HG02870 (cell line): ENCODE measurements around the gene AKTIP.

Experiments
- ATAC-seq: cut with Tn5 transposase; IDR thresholded peaks from one replicate; pipeline ENCODE4 v1.9.1; 2021; ENCODE audit warnings: mild to moderate bottlenecking, moderate library complexity; ENCODE audit not compliant: unreplicated experiment

The AKTIP gene

GRCh38 chr16:53484542-53484941 lies 18.5 kb downstream of the AKTIP start:
- ATAC-seq: no peak

DNA sequence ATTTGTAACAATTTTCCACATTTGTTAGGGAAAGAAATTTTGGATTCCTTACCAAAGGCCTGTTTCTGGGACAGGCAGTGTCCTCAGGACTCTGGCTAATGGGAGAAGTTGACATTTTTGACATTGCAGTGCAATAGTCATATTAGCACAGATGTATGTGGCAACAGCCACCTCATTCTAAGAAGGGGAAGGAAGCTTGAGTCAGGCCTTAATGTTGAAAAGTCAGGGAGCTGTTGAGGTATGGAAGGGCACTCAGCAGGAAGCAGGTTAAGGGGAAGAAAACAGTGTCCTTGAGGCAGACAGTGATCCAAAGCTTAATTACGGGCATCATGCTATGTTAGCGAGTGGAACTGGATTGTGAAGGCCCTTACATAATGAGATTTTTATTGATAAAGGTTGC lies 20.9 kb downstream of the AKTIP start:
- ATAC-seq: no peak

DNA sequence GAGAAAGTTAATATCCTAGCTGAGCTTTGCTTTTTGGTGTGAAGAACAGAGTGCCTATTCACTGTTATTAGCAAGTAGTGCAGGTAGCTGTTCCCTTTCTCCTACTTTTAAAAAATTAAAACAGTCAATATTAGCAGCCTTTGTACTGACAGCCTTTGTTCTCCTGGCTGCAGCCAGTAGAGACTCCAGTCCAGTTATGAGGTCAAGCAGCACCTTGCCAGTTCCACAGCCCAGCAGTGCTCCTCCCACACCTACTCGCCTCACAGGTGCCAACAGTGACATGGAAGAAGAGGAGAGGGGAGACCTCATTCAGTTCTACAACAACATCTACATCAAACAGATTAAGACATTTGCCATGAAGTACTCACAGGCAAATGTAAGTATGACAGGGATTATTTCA lies 22.6 kb downstream of the AKTIP start:
- ATAC-seq: no peak

GRCh38 chr16:53478965-53479364 lies 24.0 kb downstream of the AKTIP start:
- ATAC-seq: no peak

DNA sequence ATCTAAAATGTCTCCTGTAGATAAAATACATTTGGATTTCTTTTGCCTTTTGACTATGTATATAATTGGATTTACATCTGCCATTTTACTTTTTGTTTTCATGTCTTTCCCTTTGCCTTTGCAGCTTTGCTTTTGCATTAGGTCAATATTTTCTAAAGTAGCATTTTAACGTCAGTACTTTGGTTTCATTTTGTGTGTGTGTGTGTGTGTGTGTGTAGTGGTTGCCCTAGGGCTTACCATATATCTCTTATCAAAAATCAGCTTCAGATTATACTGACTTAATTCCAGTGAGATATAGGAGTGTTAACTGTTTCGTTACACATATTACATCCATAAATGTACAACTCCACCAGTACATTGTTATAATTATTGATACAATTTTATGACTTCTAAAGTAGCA lies 26.1 kb downstream of the AKTIP start:
- ATAC-seq: no peak

DNA sequence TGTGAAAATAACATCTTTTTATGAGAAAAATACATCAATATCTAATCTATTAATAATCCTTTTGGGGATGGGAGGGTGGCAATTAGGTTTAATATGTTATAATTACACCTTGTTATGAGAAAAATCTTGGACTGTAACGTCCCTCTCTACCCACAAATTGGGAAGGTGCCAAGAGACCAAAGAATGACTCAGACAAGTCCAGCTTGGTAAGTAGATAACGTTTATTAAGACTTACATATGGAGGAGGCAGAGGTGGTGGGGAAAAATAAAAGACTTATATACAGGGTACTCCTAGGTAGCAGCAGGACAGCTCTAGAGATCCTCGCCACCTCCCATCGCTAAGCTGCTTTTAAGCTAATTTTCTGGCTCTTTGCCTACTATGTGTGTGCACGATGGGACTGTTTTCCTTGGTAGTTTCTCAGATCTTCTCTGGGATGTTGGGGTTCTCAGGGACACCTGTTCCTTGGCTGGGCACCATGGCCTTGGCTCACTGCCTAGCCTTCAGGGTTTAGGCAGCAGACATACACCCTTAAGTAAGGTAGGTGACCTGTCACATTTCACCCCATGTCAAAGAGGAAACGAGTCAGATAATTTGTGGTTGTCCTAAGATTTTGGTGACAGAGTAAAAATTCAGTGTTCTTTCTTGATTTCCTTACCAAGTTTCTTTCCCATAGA lies 37.3 kb downstream of the AKTIP start:
- no peak for ATAC-seq

DNA sequence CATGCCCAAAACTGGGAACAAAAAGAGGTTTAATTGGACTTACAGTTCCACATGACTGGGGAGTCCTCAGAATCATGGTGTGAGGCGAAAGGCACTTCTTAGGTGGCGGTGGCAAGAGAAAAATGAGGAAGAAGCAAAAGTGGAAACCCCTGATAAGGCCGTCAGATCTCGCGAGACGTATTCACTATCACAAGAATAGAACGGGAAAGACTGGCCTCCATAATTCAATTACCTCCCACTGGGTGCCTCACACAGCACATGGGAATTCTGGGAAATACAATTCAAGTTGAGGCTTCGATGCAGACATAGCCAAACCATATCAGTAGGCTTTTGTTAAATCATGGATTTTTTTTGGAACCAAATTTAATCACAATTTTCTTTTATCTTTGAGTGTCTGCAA lies 44.4 kb downstream of the AKTIP start:
- ATAC-seq: no peak

DNA sequence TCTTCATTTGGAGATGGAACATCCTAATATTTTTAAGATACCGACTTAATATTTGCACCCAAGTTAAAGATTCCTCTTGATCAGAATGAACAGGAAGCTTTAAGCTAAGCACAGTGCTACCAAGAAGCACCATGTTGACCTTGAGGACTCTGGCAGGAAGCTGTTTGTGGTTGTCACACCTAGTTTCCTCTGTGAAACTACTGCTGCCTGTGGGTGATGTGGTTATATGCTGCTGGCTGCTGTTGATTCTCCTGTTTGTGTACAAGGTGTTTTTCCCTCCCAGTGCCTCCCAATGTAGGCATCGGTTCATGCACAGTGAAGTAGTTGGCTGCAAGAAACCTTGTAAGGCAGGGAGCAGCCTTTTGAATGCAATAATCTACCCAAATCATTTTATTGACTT lies 45.3 kb downstream of the AKTIP start:
- ATAC-seq: peak; percentile 99

DNA sequence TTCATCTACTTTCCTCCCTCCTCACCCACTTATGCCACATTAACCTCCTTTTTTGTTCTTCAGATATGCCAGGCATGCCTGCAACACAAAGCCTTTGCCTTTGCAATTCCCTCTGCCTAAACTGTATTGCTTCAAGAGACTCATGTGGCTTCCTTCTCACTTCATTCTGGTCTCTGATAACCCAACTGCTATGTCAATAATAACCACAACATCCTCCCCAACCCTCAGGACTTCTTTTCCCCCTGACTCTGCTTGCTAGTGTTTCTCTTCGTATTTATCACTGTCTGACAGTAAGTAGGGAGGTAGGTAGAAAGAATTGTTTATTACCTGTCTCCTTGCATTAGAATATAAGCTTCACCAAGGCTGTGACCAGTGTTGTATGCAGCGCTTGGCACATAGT lies 46.4 kb downstream of the AKTIP start:
- no peak for ATAC-seq

GRCh38 chr16:53453928-53454327 lies 49.1 kb downstream of the AKTIP start:
- ATAC-seq: no peak

DNA sequence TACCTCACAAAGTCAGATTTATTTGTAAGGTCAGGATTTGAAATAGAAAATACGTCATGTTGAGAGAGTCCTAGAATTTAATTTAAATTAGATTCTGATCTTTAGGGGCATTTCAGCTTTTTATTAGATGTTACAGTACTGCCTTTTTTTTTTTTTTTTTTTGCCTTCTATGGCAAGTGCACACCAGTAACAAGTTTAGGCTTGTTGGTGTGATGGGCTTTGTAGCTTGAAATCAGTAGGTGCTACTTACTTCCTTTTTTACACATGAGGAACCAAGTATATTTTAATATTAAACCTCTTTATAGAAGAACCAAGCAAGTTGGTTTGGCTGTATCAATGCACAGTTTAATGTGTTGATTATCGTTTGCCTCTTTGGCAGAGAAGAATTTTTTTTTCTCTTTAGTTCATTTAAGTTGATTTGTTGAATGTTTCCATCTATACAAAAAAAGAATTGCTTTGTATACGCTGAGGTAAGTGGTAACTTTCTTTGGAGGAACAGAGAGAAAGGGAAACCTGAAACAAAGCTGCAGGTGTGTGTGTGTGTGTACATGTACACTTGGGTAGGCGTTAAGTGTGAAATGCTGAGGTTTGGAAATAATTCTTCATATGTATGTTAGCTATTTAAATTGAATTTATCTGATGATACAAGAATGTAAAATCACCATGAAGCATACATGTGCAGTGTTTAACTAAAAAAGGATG lies 53.0 kb downstream of the AKTIP start:
- no peak for ATAC-seq

GRCh38 chr16:53446090-53446489 lies 56.9 kb downstream of the AKTIP start:
- ATAC-seq: no peak

DNA sequence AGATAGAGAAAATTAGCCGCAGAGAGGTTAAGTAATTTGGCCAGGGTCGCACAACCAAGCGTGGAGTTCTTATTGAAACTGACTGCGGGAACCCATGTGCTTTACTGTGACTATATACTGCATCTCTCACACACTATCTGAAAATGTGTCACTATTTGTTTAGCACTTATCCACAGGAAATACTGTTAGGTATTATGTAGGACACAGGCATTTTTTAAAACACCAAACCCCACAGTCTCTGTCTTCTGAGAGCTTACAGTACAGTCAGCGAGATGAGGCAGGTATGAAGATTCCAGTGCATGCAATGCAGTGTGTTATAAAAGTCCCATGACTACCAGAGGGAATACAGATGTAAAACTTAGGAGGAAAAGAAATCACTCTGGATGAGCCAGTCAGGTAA lies 57.5 kb downstream of the AKTIP start:
- no peak for ATAC-seq
